Peyer's patch (tissue), 4 donors: ENCODE data around the gene GPD2.

Experiments used
- POLR2A ChIP-seq, 2 donors: fragments of 450-650 bp; IDR thresholded peaks; one replicate each; pipeline ENCODE4 v1.5.1; 2017; ENCODE audit warnings: antibody characterized with exemption in 2 of 2, mild to moderate bottlenecking in 2 of 2, moderate library complexity in 2 of 2
- TF ChIP-seq, protein P1 (sequence below), 6 experiments: fragments of 450-650 bp in 4 of 6; fragments of 200-600 bp in 2 of 6; sonication (generic) in 1 of 6; IDR thresholded peaks; one replicate each; pipeline ENCODE4 v1.5.1; 2017 to 2019; ENCODE audit warnings: antibody characterized with exemption in 6 of 6, mild to moderate bottlenecking in 3 of 6, moderate library complexity in 1 of 6

DNA sequence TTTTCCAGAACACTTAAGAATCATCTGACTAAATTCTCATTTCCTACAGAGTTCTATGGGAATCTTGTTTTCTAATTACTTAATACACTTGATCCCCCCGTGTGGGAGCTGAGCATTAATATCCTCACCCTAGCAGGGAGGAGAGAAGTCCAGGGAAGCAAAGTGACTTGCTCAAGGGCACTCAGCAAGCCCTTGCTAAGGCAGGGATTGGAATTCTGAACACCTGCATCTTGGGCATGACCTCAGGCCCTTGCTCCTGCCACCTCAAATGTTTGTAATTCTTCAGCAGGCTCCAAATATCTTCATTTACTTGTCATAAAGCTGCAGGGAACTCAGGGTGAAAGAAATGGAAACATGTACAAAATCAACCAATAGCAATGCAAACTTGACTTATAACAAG, 162.4 kb downstream of the GPD2 start:
- TF ChIP-seq, protein P1, sequence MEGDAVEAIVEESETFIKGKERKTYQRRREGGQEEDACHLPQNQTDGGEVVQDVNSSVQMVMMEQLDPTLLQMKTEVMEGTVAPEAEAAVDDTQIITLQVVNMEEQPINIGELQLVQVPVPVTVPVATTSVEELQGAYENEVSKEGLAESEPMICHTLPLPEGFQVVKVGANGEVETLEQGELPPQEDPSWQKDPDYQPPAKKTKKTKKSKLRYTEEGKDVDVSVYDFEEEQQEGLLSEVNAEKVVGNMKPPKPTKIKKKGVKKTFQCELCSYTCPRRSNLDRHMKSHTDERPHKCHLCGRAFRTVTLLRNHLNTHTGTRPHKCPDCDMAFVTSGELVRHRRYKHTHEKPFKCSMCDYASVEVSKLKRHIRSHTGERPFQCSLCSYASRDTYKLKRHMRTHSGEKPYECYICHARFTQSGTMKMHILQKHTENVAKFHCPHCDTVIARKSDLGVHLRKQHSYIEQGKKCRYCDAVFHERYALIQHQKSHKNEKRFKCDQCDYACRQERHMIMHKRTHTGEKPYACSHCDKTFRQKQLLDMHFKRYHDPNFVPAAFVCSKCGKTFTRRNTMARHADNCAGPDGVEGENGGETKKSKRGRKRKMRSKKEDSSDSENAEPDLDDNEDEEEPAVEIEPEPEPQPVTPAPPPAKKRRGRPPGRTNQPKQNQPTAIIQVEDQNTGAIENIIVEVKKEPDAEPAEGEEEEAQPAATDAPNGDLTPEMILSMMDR (IDR thresholded peaks at IDR 0.05) = no peak
- no peak for TF ChIP-seq POLR2A (IDR thresholded peaks at IDR 0.05)
